ENCODE results near the gene MYH9.

GRCh38 chr22:36323855-36324331 lies 63.9 kb downstream of the MYH9 start:
- TF ChIP-seq CTCF (conservative IDR thresholded peaks at IDR 0.05) = no peak
- TF ChIP-seq EZH2 (IDR thresholded peaks at IDR 0.05; ENCODE audit: low read depth) = no peak
